SK-N-SH (cell line): Measurements from ENCODE around the gene WBP2. TPM values are rescaled to one million over a fixed set of nuclear protein-coding genes. Genes with fewer than 3 reads are reported as not detected.

Experiments
- CTCF ChIA-PET: fragments of 300-600, 350-600 bp; formaldehyde crosslinking; extraction: SDS; loops from one replicate; lab custom pipeline; 2021; lab: Yijun Ruan, JAX
- POLR2A ChIA-PET: fragments of 350-600 bp; sonication (Branson Sonifier 250); formaldehyde crosslinking; extraction: SDS; loops from one replicate; lab custom pipeline; 2020; ENCODE audit warnings: antibody characterized with exemption, inconsistent platforms; lab: Yijun Ruan, JAX
- DNase-seq: peaks from one replicate; pipeline ENCODE4 v3.0.0; 2012
- H2AFZ ChIP-seq: fragments of 200-600 bp; sonication (generic); 2 replicates; pipeline ENCODE4 v1.8.1; 2016; ENCODE audit warnings: antibody characterized with exemption, mild to moderate bottlenecking, low read depth
- H3F3A ChIP-seq: fragments of 200-600 bp; sonication (generic); replicated peaks from 2 replicates; pipeline ENCODE3; 2016; ENCODE audit warnings: antibody characterized with exemption, mild to moderate bottlenecking; ENCODE audit not compliant: insufficient read depth
- H3K27ac ChIP-seq, 2 experiments: fragments of 200-500 bp in 1 of 2; fragments of 200-600 bp in 1 of 2; sonication (Bioruptor generic) in 1 of 2; sonication (generic), shearing (Covaris generic) in 1 of 2; 2 replicates each; pipeline versions ENCODE4 v1.5.1 to v1.6.1; 2014 to 2016; ENCODE audit warnings: low read depth in 2 of 2, inconsistent platforms in 1 of 2, low read length in 1 of 2, mild to moderate bottlenecking in 1 of 2, mixed read lengths in 1 of 2
- H3K27me3 ChIP-seq: fragments of 200-600 bp; sonication (generic), shearing (Covaris generic); 2 replicates; pipeline ENCODE4 v1.6.1; 2016; ENCODE audit warnings: mixed run types; ENCODE audit not compliant: insufficient read depth
- H3K36me3 ChIP-seq, 2 experiments: fragments of 200-500 bp in 1 of 2; fragments of 200-600 bp in 1 of 2; sonication (Bioruptor generic) in 1 of 2; sonication (generic) in 1 of 2; replicated peaks in 1 of 2; 2 replicates each; pipeline versions ENCODE3 to v1.5.1; 2014 to 2016; ENCODE audit warnings: low read length in 1 of 2, mild to moderate bottlenecking in 1 of 2; ENCODE audit not compliant: insufficient read depth in 2 of 2, control insufficient read depth in 1 of 2
- H3K4me1 ChIP-seq, 2 experiments: fragments of 200-500 bp in 1 of 2; fragments of 200-600 bp in 1 of 2; sonication (Bioruptor generic) in 1 of 2; sonication (generic), shearing (Covaris generic) in 1 of 2; 2 replicates each; pipeline versions ENCODE4 v1.5.1 to v1.6.1; 2014 to 2016; ENCODE audit warnings: low read depth in 1 of 2, low read length in 1 of 2, mixed run types in 1 of 2; ENCODE audit not compliant: insufficient read depth in 2 of 2, control insufficient read depth in 1 of 2
- H3K4me2 ChIP-seq: fragments of 200-600 bp; sonication (generic), shearing (Covaris generic); 2 replicates; pipeline ENCODE4 v1.6.1; 2017; ENCODE audit warnings: mixed run types
- H3K4me3 ChIP-seq, 2 experiments: fragments of 200-500 bp in 1 of 2; fragments of 200-600 bp in 1 of 2; sonication (Bioruptor generic) in 1 of 2; sonication (generic), shearing (Covaris generic) in 1 of 2; 2 replicates each; pipeline versions ENCODE4 v1.5.1 to v1.8.1; 2014 to 2016; ENCODE audit warnings: low read depth in 2 of 2, inconsistent platforms in 1 of 2, low read length in 1 of 2, mild to moderate bottlenecking in 1 of 2, mixed read lengths in 1 of 2, moderate library complexity in 1 of 2
- H3K79me2 ChIP-seq: fragments of 200-600 bp; sonication (generic); 2 replicates; pipeline ENCODE4 v1.8.1; 2017; ENCODE audit warnings: mild to moderate bottlenecking; ENCODE audit not compliant: insufficient read depth
- H3K9ac ChIP-seq: fragments of 200-600 bp; sonication (generic); 2 replicates; pipeline ENCODE4 v1.6.1; 2017; ENCODE audit warnings: mixed run types
- H3K9me2 ChIP-seq: fragments of 200-600 bp; sonication (generic); 2 replicates; pipeline ENCODE4 v1.6.1; 2017; ENCODE audit warnings: mixed run types
- H3K9me3 ChIP-seq: fragments of 200-600 bp; sonication (generic); 2 replicates; pipeline ENCODE4 v1.6.1; 2017; ENCODE audit warnings: mixed run types, mild to moderate bottlenecking, moderate library complexity
- H4K20me1 ChIP-seq: fragments of 200-600 bp; sonication (generic); 2 replicates; pipeline ENCODE4 v1.6.1; 2017; ENCODE audit warnings: mild to moderate bottlenecking, mixed run types; ENCODE audit not compliant: insufficient read depth
- CHD2 ChIP-seq: fragments of 150-350 bp; IDR thresholded peaks from 2 replicates; pipeline ENCODE4 v1.6.1; 2018; ENCODE audit warnings: low read length; ENCODE audit not compliant: partially characterized antibody
- EZH2phosphoT487 ChIP-seq: fragments of 200-600 bp; sonication (generic); IDR thresholded peaks from 2 replicates; pipeline ENCODE4 v1.6.1; 2017; ENCODE audit warnings: low read depth, mixed run types, mild to moderate bottlenecking, antibody characterized with exemption, moderate library complexity, borderline replicate concordance
- FOSL2 ChIP-seq: IDR thresholded peaks from 2 replicates; pipeline ENCODE4 v1.4.0; 2012; ENCODE audit warnings: low read depth, mild to moderate bottlenecking, moderate library complexity, borderline replicate concordance
- JUND ChIP-seq: IDR thresholded peaks from 2 replicates; pipeline ENCODE4 v1.4.0; 2012
- MEF2A ChIP-seq: IDR thresholded peaks from 2 replicates; pipeline ENCODE4 v1.4.0; 2012; ENCODE audit warnings: low read depth, borderline replicate concordance
- MXI1 ChIP-seq: IDR thresholded peaks from 2 replicates; pipeline ENCODE4 v1.6.1; 2012; ENCODE audit warnings: mild to moderate bottlenecking, low read depth, low read length, improper control_type of control experiment
- NFIC ChIP-seq: IDR thresholded peaks from 2 replicates; pipeline ENCODE4 v1.4.0; 2012; ENCODE audit warnings: borderline replicate concordance
- POLR2AphosphoS5 ChIP-seq: IDR thresholded peaks from 2 replicates; pipeline ENCODE4 v1.6.1; 2012; ENCODE audit warnings: low read depth, low read length
- RAD21 ChIP-seq: IDR thresholded peaks from 2 replicates; pipeline ENCODE4 v1.6.1; 2012; ENCODE audit warnings: mild to moderate bottlenecking, low read length
- REST ChIP-seq: IDR thresholded peaks from 2 replicates; pipeline ENCODE4 v1.6.1; 2012; ENCODE audit warnings: mild to moderate bottlenecking, low read depth, low read length, moderate library complexity
- TEAD4 ChIP-seq: IDR thresholded peaks from 2 replicates; pipeline ENCODE4 v1.4.0; 2012; ENCODE audit warnings: mild to moderate bottlenecking, borderline replicate concordance; ENCODE audit not compliant: insufficient read depth
- WGBS: methylation state at CpG from one replicate; pipeline ENCODE4 v1.1.6; 2017; ENCODE audit warnings: low lambda C conversion rate; 5-methylcytosine and 5-hydroxymethylcytosine counted together
- polyA plus RNA-seq, 3 experiments: library from polyadenylated mRNA; depleted of rRNA; stranded (reverse); fragments of >200 nt; gene quantifications; 2 replicates each; pipeline ENCODE4 v1.2.3, GENCODE V29; 2012

The WBP2 gene
- polyA plus RNA-seq, 1 of the 3 experiments (the other 2 are of a cell fraction) = 55.8 TPM

GRCh38 chr17:75822800-75823166, 32.4 kb downstream of the WBP2 start:
- H3K27ac ChIP-seq = peak overlapping the region in 1 of 2 experiments; percentile 0; a peak in 1 of 4 replicates
- peaks cover 4 to 64% of the 10 kb centered on the region in 2 experiments for H3K36me3 ChIP-seq
- peaks cover 7% of the 10 kb centered on the region for H3F3A ChIP-seq
- POLR2A ChIA-PET = interaction anchor here (1.1 to 4.7 kb wide), 4 partner anchors 22 to 47 kb away, joined by 3 to 31 read pairs (median 6); a partner anchor contains a TSS
- TF ChIP-seq MEF2A (no peak), NFIC (no peak), TEAD4 (no peak), RAD21 (no peak), REST (no peak), JUND (no peak), EZH2phosphoT487 (no peak)
- no peaks in the 10 kb centered on the region for H3K9me2 ChIP-seq
- no peak overlapping the region for H3K4me3 ChIP-seq
- no peaks in the 10 kb centered on the region for H3K27me3 ChIP-seq
- H3K9me3 ChIP-seq = no peaks in the 10 kb centered on the region
- CTCF ChIA-PET = interaction anchor here (1.3 to 11.0 kb wide), 12 partner anchors 11 to 75 kb away, joined by 3 to 111 read pairs (median 7); partner anchors contain the start of gene WBP2
- no peaks in the 10 kb centered on the region for H3K79me2 ChIP-seq
- no peak overlapping the region for H2AFZ ChIP-seq
- 71% methylated on average over 2 of the region's 3 CpGs for WGBS
- DNase-seq = no peak
- peaks cover 2 to 37% of the 10 kb centered on the region in 2 experiments; a peak in 1 of 4 replicates for H3K4me1 ChIP-seq
- no peak overlapping the region for H3K9ac ChIP-seq
- H3K4me2 ChIP-seq = no peak overlapping the region
- no peaks in the 10 kb centered on the region for H4K20me1 ChIP-seq

- ChIA-PET POLR2A (interaction anchor here (0.9 to 4.7 kb wide), 5 partner anchors 13 to 57 kb away, joined by 3 to 31 read pairs (median 6); partner anchors contain the start of gene GALK1), CTCF (interaction anchor here (1.3 to 11.0 kb wide), 13 partner anchors 8 to 74 kb away, joined by 3 to 111 read pairs (median 7); partner anchors contain the start of gene WBP2)
- H3K27me3 ChIP-seq = no peaks in the 10 kb centered on the region
- peaks cover 8 to 68% of the 10 kb centered on the region in 2 experiments for H3K36me3 ChIP-seq
- no peaks in the 10 kb centered on the region for H3K9me3 ChIP-seq
- H3K9ac ChIP-seq = no peak overlapping the region
- peaks cover 0 to 32% of the 10 kb centered on the region in 2 experiments; a peak in 1 of 4 replicates for H3K4me1 ChIP-seq
- H3K9me2 ChIP-seq = no peaks in the 10 kb centered on the region
- no peak overlapping the region for H3K4me2 ChIP-seq
- H3F3A ChIP-seq = peaks cover 7% of the 10 kb centered on the region
- H3K4me3 ChIP-seq = no peak overlapping the region
- 83% methylated on average over 16 of the region's 18 CpGs for WGBS
- H3K27ac ChIP-seq = peak overlapping the region in 1 of 2 experiments; percentile 57; a peak in 1 of 4 replicates
- TF ChIP-seq MEF2A = no peak
- no peak for TF ChIP-seq POLR2AphosphoS5
- TF ChIP-seq MXI1 = 0 out of 2 replicates have a peak, but pooled peaks have one; percentile 22
- TF ChIP-seq FOSL2 = no peak
- peak; percentile 28 for TF ChIP-seq CHD2
- peak; percentile 71 for DNase-seq
- no peaks in the 10 kb centered on the region for H3K79me2 ChIP-seq
- H2AFZ ChIP-seq = no peak overlapping the region
- H4K20me1 ChIP-seq = no peaks in the 10 kb centered on the region
Observed at GRCh38 chr17:75822119-75822799, 32.9 kb downstream of the WBP2 start.
